Loucy (cell line): Measurements from ENCODE around the gene RRP7A.
A peak's percentile ranks its signal among the peaks of the same experiment; 100 is the strongest.

ENCODE experiments used
- H2AFZ ChIP-seq: fragments of 200-600 bp; sonication (generic); 2 replicates; pipeline ENCODE4 v1.6.0; 2016; ENCODE audit warnings: antibody characterized with exemption, mild to moderate bottlenecking, low read length, moderate library complexity
- H3F3A ChIP-seq: fragments of 200-600 bp; 2 replicates; pipeline ENCODE4 v1.6.0; 2016; ENCODE audit warnings: antibody characterized with exemption, low read depth, mild to moderate bottlenecking
- H3K27me3 ChIP-seq: fragments of 200-600 bp; sonication (generic); 2 replicates; pipeline ENCODE4 v1.6.1; 2014; ENCODE audit warnings: low read length, mild to moderate bottlenecking; ENCODE audit not compliant: insufficient read depth, poor library complexity, severe bottlenecking
- H3K36me3 ChIP-seq: fragments of 200-600 bp; sonication (generic); 2 replicates; pipeline ENCODE4 v1.6.1; 2016; ENCODE audit warnings: low read length; ENCODE audit not compliant: insufficient read depth
- H3K4me1 ChIP-seq: fragments of 200-600 bp; sonication (generic); 2 replicates; pipeline ENCODE4 v1.5.1; 2014; ENCODE audit warnings: low read length, mild to moderate bottlenecking; ENCODE audit not compliant: insufficient read depth, poor library complexity, severe bottlenecking
- H3K4me2 ChIP-seq: fragments of 200-600 bp; sonication (generic); 2 replicates; pipeline ENCODE4 v1.6.0; 2014; ENCODE audit warnings: antibody characterized with exemption, low read length, low read depth, mild to moderate bottlenecking; ENCODE audit not compliant: poor library complexity, severe bottlenecking
- H3K4me3 ChIP-seq: fragments of 200-600 bp; sonication (generic); 2 replicates; pipeline ENCODE4 v1.5.1; 2014; ENCODE audit warnings: low read length, mild to moderate bottlenecking, mixed read lengths; ENCODE audit not compliant: poor library complexity, severe bottlenecking
- H3K79me2 ChIP-seq: fragments of 200-600 bp; sonication (generic); 2 replicates; pipeline ENCODE4 v1.6.1; 2014; ENCODE audit warnings: low read length; ENCODE audit not compliant: insufficient read depth
- H3K9ac ChIP-seq: fragments of 200-600 bp; sonication (generic); 2 replicates; pipeline ENCODE4 v1.6.0; 2014; ENCODE audit warnings: mild to moderate bottlenecking, low read depth, low read length, moderate library complexity; ENCODE audit not compliant: poor library complexity, severe bottlenecking
- H3K9me2 ChIP-seq: fragments of 200-600 bp; sonication (generic); replicated peaks from 2 replicates; pipeline ENCODE4 v1.6.1; 2016; ENCODE audit warnings: low read depth, low read length, mixed read lengths
- H3K9me3 ChIP-seq: fragments of 200-600 bp; sonication (generic); 2 replicates; pipeline ENCODE4 v1.6.1; 2014; ENCODE audit warnings: mild to moderate bottlenecking, antibody characterized with exemption, low read length, low read depth; ENCODE audit not compliant: insufficient read depth
- H4K20me1 ChIP-seq: fragments of 200-600 bp; sonication (generic); 2 replicates; pipeline ENCODE4 v1.6.0; 2014; ENCODE audit warnings: antibody characterized with exemption, low read length, mild to moderate bottlenecking; ENCODE audit not compliant: insufficient read depth, poor library complexity, severe bottlenecking
- CTCF ChIP-seq: fragments of 200-600 bp; sonication (generic); conservative IDR thresholded peaks from 2 replicates; pipeline ENCODE4 v1.5.1; 2014; ENCODE audit warnings: mild to moderate bottlenecking, antibody characterized with exemption, low read length
- EZH2phosphoT487 ChIP-seq: fragments of 200-600 bp; IDR thresholded peaks from 2 replicates; pipeline ENCODE4 v1.6.1; 2018; ENCODE audit warnings: antibody characterized with exemption, mild to moderate bottlenecking, moderate library complexity, borderline replicate concordance

RRP7A gene

GRCh38 chr22:42473484-42474193, 46.0 kb downstream of the RRP7A start:
- Histone ChIP-seq H3K9me3 (no peaks in the 10 kb centered on the region), H2AFZ (no peak overlapping the region), H3K9me2 (no peaks in the 10 kb centered on the region), H3F3A (no peaks in the 10 kb centered on the region), H3K36me3 (no peaks in the 10 kb centered on the region), H3K79me2 (no peaks in the 10 kb centered on the region), H3K9ac (no peak overlapping the region), H4K20me1 (no peaks in the 10 kb centered on the region), H3K4me3 (no peak overlapping the region), H3K4me2 (no peak overlapping the region), H3K27me3 (no peaks in the 10 kb centered on the region), H3K4me1 (peaks cover 5% of the 10 kb centered on the region)
- TF ChIP-seq CTCF (peak; percentile 83), EZH2phosphoT487 (no peak)

GRCh38 chr22:42472671-42473070, 46.9 kb downstream of the RRP7A start:
- no peak overlapping the region for H3K9ac ChIP-seq
- no peaks in the 10 kb centered on the region for H3K9me2 ChIP-seq
- no peaks in the 10 kb centered on the region for H3K27me3 ChIP-seq
- TF ChIP-seq CTCF, result no peak
- no peak for TF ChIP-seq EZH2phosphoT487
- H4K20me1 ChIP-seq, result no peaks in the 10 kb centered on the region
- H3K79me2 ChIP-seq, result no peaks in the 10 kb centered on the region
- H3K9me3 ChIP-seq, result no peaks in the 10 kb centered on the region
- H3K4me2 ChIP-seq, result no peak overlapping the region
- H3F3A ChIP-seq, result no peaks in the 10 kb centered on the region
- H2AFZ ChIP-seq, result no peak overlapping the region
- no peaks in the 10 kb centered on the region for H3K4me1 ChIP-seq
- no peak overlapping the region for H3K4me3 ChIP-seq
- H3K36me3 ChIP-seq, result no peaks in the 10 kb centered on the region

GRCh38 chr22:42471441-42471840, 48.2 kb downstream of the RRP7A start:
- Histone ChIP-seq H3F3A (no peaks in the 10 kb centered on the region), H3K4me1 (no peaks in the 10 kb centered on the region), H4K20me1 (no peaks in the 10 kb centered on the region), H3K4me2 (no peak overlapping the region), H3K36me3 (no peaks in the 10 kb centered on the region), H3K27me3 (no peaks in the 10 kb centered on the region), H3K9me3 (no peaks in the 10 kb centered on the region), H3K4me3 (no peak overlapping the region), H3K9ac (no peak overlapping the region), H3K9me2 (no peaks in the 10 kb centered on the region), H3K79me2 (no peaks in the 10 kb centered on the region), H2AFZ (no peak overlapping the region)
- TF ChIP-seq CTCF, result no peak
- TF ChIP-seq EZH2phosphoT487, result no peak
